GM21447 (cell line): ENCODE data around the gene CRB1.
"Not testable (repeated sequence)": the region's sequence is repeated elsewhere in the genome, so short reads cannot be mapped to it uniquely, and the experiment has no call there.

Experiments used
- ATAC-seq: cut with Tn5 transposase; IDR thresholded peaks from one replicate; pipeline ENCODE4 v1.9.1; 2021; ENCODE audit not compliant: unreplicated experiment

CRB1 gene

GRCh38 chr1:197394831-197395608 is 127.0 kb downstream of the CRB1 start:
- no peak for ATAC-seq

GRCh38 chr1:197397895-197398294 is 129.8 kb downstream of the CRB1 start:
- ATAC-seq: no peak

- ATAC-seq: peak; percentile 85
Measured at GRCh38 chr1:197399755-197400521, 131.9 kb downstream of the CRB1 start.

- no peak for ATAC-seq
Measured at GRCh38 chr1:197400522-197400902, 132.5 kb downstream of the CRB1 start.

GRCh38 chr1:197402189-197402588 is 134.1 kb downstream of the CRB1 start:
- no peak for ATAC-seq

GRCh38 chr1:197404774-197405173 is 136.7 kb downstream of the CRB1 start:
- ATAC-seq: not testable (repeated sequence)

GRCh38 chr1:197405614-197406013 is 137.6 kb downstream of the CRB1 start:
- ATAC-seq: not testable (repeated sequence)

- no peak for ATAC-seq
Measured at GRCh38 chr1:197413564-197413963, 145.5 kb downstream of the CRB1 start.

- no peak for ATAC-seq
Measured at GRCh38 chr1:197415221-197415620, 147.2 kb downstream of the CRB1 start.

- no peak for ATAC-seq
Measured at GRCh38 chr1:197418693-197419092, 150.6 kb downstream of the CRB1 start.

GRCh38 chr1:197422993-197423392 is 154.9 kb downstream of the CRB1 start:
- ATAC-seq: no peak

GRCh38 chr1:197424380-197424779 is 156.3 kb downstream of the CRB1 start:
- no peak for ATAC-seq

GRCh38 chr1:197429372-197429771 is 161.3 kb downstream of the CRB1 start:
- no peak for ATAC-seq

GRCh38 chr1:197435224-197435623 is 167.2 kb downstream of the CRB1 start:
- ATAC-seq: no peak

GRCh38 chr1:197437601-197438000 is 169.5 kb downstream of the CRB1 start:
- no peak for ATAC-seq

- no peak for ATAC-seq
Measured at GRCh38 chr1:197438010-197438790, 170.1 kb downstream of the CRB1 start.

GRCh38 chr1:197439708-197440280 is 171.7 kb downstream of the CRB1 start:
- no peak for ATAC-seq

GRCh38 chr1:197440715-197441114 is 172.7 kb downstream of the CRB1 start:
- no peak for ATAC-seq

GRCh38 chr1:197441999-197442414 is 174.0 kb downstream of the CRB1 start:
- ATAC-seq: no peak

- no peak for ATAC-seq
Measured at GRCh38 chr1:197444755-197445154, 176.7 kb downstream of the CRB1 start.

- ATAC-seq: no peak
Measured at GRCh38 chr1:197448121-197448779, 180.2 kb downstream of the CRB1 start.
